GM12892 (cell line): Measurements from ENCODE around the gene OR5K2.

Experiments
- DNase-seq: peaks from one replicate; pipeline ENCODE4 v3.0.0; 2011; ENCODE audit not compliant: insufficient read length
- FAIRE-seq: peaks from 2 replicates; lab custom pipeline; 2011; peaks lifted over from hg19 to GRCh38; lab: Jason Lieb, UNC
- POLR2A ChIP-seq: IDR thresholded peaks from 2 replicates; pipeline ENCODE4 v1.6.1; 2011; ENCODE audit warnings: low read depth, low read length, control low read depth
- POLR2AphosphoS5 ChIP-seq: IDR thresholded peaks from 2 replicates; pipeline ENCODE4 v1.6.1; 2011; ENCODE audit warnings: low read depth, low read length, control low read depth
- TAF1 ChIP-seq: IDR thresholded peaks from 2 replicates; pipeline ENCODE4 v1.6.1; 2011; ENCODE audit warnings: low read depth, mild to moderate bottlenecking, control low read depth, low read length, borderline replicate concordance

The OR5K2 gene

DNA sequence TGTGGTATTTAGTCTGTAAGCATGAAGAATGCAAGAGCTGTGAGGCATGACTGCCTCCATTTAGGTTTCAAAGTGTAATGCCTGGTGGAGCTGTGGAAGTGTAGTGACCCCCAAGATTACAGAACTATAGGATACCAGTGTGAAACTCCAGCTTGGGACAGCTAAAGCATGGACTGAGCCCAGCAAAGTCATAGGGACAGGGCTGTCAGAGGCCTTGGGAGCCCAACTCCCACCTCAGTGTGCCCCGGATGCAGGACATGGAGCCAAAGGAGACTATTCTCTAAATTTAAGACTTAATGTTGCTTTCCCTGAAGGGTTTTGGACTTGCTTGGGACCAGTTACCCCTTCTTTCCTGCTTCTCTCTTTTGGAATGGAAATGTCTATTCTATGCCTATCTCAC is 45.1 kb downstream of the OR5K2 start:
- DNase-seq (no peak), FAIRE-seq (no peak)
- TF ChIP-seq TAF1 (no peak), POLR2AphosphoS5 (peak; percentile 59; the same call in 1 of the 2 replicates), POLR2A (no peak; the same call in 1 of the 2 replicates)

DNA sequence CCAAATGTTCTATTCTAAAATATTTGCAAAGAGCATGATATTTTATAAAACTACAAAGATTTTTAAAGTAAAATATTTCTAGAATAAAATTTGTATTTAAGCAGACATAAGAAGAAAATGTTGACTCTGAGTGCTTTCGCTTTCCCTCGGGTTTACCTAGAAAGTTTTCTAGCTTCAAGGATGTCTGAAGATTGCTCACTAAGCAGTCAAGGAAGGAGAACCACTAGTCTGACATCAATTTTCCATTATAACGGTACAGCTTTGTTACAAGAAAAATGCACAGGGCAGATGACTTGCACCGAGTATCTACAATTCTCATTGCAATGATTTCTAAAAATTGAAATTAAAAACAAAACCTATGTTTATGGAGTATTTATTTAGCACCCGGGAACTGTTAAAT is 48.5 kb downstream of the OR5K2 start:
- peak; percentile 90 for FAIRE-seq
- no peak for DNase-seq
- no peak for TF ChIP-seq POLR2A
- TF ChIP-seq POLR2AphosphoS5: no peak
- no peak for TF ChIP-seq TAF1
